Activated naive CD8-positive, alpha-beta T cell (primary cell): ENCODE results near the gene MTREX.
"Not testable (repeated sequence)": the region's sequence is repeated elsewhere in the genome, so short reads cannot be mapped to it uniquely, and the experiment has no call there.

Experiments used
- H3K27ac Mint-ChIP-seq: one replicate; pipeline ENCODE4 v1.8.0; 2021; ENCODE audit warnings: mixed read lengths
- H3K27me3 Mint-ChIP-seq: one replicate; pipeline ENCODE4 v1.8.0; 2021; ENCODE audit warnings: mixed read lengths
- H3K36me3 Mint-ChIP-seq: one replicate; pipeline ENCODE4 v1.8.0; 2021; ENCODE audit warnings: mixed read lengths
- H3K4me1 Mint-ChIP-seq: one replicate; pipeline ENCODE4 v1.8.0; 2021; ENCODE audit warnings: low read depth, mixed read lengths
- H3K4me3 Mint-ChIP-seq: one replicate; pipeline ENCODE4 v1.8.0; 2021; ENCODE audit warnings: mild to moderate bottlenecking, mixed read lengths
- H3K9me3 Mint-ChIP-seq: one replicate; pipeline ENCODE4 v1.8.0; 2021; ENCODE audit warnings: low read depth, mixed read lengths

Gene MTREX

DNA sequence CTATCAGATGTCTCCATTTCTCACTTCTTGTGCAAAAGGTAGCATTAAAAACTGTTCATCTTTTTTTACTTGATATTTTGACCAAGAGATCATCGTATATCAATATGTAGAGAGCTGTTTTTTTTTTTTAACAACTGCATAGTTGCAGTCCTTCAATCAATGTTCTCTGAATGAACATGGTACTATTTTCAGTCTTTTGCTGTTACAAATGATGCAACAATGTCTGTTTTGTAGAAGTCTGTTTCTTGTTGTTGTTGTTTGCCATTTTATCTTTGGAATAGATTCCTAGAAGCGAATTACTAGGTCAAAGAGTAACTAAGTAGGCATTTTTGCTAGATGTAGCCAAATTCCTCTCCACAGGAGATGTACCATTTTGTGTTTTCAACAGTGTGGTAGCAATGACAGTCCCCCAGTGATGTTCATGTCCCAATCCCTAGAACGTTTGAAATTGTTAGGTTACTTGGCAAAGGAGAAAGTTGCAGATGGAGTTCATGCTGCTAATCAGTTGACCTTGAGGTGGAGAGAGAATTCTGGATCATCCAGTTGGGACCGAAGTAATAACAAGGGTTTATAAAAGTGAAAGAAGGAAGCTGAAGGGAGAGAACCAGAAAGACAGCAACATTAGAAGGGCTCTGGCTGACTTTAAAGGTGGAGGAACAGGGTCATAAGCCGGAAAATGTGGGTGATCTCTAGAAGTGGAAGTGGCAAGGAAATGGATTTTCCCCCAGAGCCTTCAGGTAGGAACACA, 6.3 kb downstream of the MTREX start:
- peaks cover 25% of the 10 kb centered on the region for H3K36me3 Mint-ChIP-seq

DNA sequence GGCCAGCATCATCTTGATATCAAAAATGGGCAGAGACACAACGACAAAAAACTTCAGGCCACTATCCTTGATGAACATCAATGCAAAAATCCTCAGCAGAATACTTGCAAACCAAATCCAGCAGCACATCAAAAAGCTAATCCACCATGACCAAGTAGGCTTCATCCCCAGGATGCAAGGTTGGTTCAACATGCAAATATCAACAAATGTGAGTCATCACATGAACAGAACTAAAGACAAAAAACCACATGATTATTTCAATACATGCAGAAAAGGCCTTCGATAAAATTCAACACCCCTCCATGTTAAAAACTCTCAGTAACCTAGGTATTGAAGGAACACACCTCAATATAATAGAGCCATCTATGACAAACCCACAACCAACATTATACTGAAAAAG, 8.5 kb downstream of the MTREX start:
- Mint-ChIP-seq H3K27me3 (no peaks in the 10 kb centered on the region), H3K4me1 (peaks cover 66% of the 10 kb centered on the region), H3K36me3 (peaks cover 22% of the 10 kb centered on the region), H3K27ac (peak overlapping the region; percentile 54), H3K4me3 (peak overlapping the region; percentile 2), H3K9me3 (no peaks in the 10 kb centered on the region)

More for the DNA sequence above, 6.3 kb downstream of the MTREX start:
- Mint-ChIP-seq H3K4me1 (peaks cover 67% of the 10 kb centered on the region), H3K4me3 (peak overlapping the region; percentile 30), H3K9me3 (no peaks in the 10 kb centered on the region), H3K27me3 (no peaks in the 10 kb centered on the region), H3K27ac (peak overlapping the region; percentile 46)

DNA sequence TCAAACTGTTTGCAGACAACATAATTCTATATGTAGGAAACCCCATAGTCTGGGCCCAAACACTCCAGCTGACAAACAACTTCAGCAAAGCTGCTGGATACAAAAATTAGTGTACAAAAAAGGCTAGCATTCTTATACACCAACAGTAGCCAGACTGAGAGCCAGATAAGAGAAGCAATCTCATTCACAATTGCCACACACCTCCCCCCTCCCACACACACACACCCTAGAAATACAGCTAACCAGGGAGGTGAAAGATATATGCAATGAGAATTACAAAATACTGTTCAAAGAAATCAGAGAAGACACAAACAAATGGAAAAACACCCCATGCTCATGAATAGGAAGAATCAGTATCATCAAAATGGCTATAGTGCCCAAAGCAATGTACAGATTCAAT, 9.0 kb downstream of the MTREX start:
- Mint-ChIP-seq H3K9me3 (no peaks in the 10 kb centered on the region), H3K27ac (no peak overlapping the region), H3K27me3 (no peaks in the 10 kb centered on the region), H3K36me3 (peaks cover 20% of the 10 kb centered on the region), H3K4me1 (peaks cover 63% of the 10 kb centered on the region), H3K4me3 (no peak overlapping the region)

DNA sequence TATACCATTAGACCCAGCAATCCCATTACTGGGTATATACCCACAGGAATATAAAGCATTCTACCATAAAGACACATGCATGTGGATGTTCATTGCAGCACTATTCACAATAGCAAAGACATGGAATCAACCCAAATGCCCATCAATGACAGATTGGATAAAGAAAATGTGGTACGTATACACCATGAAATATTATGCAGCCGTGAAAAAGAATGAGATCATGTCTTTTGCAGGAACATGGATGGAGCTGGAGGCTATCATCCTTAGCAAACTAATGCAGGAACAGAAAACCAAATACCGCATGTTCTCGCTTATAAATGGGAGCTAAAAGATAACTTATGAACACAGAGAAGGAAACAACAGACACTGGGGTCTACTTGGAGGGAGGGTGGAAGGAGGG, 10.4 kb downstream of the MTREX start:
- not testable (repeated sequence) for H3K27me3 Mint-ChIP-seq, H3K4me3 Mint-ChIP-seq, H3K9me3 Mint-ChIP-seq, H3K27ac Mint-ChIP-seq
- H3K36me3 Mint-ChIP-seq = peaks cover 18% of the 10 kb centered on the region
- peaks cover 50% of the 10 kb centered on the region for H3K4me1 Mint-ChIP-seq

DNA sequence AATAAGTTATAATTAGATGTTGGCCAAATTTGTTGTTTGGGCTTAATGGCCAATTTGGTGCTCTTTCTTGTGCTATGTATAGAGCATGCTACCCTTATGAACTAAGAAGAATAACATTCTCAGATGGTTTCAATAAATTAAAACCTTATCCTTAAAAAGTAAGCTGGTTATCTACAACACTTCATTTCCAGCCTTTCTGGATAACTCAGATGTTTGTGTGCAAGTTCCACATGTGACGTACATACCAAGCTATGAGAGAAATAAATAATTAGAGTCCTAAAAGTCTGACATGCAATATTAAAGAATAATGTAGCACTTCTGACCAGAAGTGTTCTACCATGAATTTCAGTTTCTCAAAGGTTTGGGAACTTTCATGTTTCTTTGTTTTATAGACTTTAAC, 11.7 kb downstream of the MTREX start:
- Mint-ChIP-seq H3K27me3 (no peaks in the 10 kb centered on the region), H3K27ac (no peak overlapping the region), H3K4me3 (no peak overlapping the region), H3K9me3 (no peaks in the 10 kb centered on the region), H3K4me1 (peaks cover 40% of the 10 kb centered on the region), H3K36me3 (peaks cover 15% of the 10 kb centered on the region)

DNA sequence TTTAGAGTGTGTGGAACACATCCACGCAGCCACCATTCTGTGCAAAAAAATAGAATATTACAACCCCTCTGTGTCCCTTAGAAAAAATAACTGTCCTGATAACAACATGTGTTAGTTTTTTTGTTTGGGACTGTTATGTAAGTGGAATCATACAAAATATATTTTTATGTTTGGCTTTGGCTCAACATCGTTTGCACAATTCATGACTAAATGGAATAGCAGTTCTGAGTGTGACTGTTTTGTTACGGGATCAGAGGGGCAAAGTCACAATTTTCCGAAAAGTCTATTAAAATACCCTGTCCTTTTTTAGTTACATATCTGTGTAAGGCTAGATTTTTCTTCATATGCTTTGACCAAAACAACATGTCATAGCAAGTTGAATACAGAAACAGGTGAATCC, 12.8 kb downstream of the MTREX start:
- H3K27ac Mint-ChIP-seq = peak overlapping the region; percentile 50
- peaks cover 41% of the 10 kb centered on the region for H3K4me1 Mint-ChIP-seq
- peaks cover 20% of the 10 kb centered on the region for H3K36me3 Mint-ChIP-seq
- H3K4me3 Mint-ChIP-seq = no peak overlapping the region
- no peaks in the 10 kb centered on the region for H3K9me3 Mint-ChIP-seq
- H3K27me3 Mint-ChIP-seq = no peaks in the 10 kb centered on the region

DNA sequence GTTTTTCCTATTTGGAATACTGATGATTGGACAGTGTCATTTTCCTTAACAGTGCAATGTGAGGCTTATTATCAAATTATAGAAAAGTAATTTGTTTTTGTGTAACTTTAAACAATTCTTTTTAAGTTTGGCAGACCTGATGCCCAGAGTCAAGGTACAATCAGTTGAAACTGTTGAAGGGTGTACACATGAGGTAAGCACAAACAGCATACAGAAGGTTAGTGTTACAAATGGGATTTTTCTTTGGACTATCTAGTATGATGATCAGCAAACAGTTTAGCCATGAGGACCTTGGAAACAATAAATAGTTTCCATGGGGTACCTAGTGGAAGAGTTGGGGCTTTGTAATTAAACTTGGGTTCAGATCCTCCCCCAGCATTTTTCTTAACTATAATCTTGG, 16.2 kb downstream of the MTREX start:
- H3K36me3 Mint-ChIP-seq = peaks cover 7% of the 10 kb centered on the region
- H3K9me3 Mint-ChIP-seq = no peaks in the 10 kb centered on the region
- no peaks in the 10 kb centered on the region for H3K27me3 Mint-ChIP-seq
- H3K27ac Mint-ChIP-seq = no peak overlapping the region
- no peak overlapping the region for H3K4me3 Mint-ChIP-seq
- H3K4me1 Mint-ChIP-seq = peaks cover 26% of the 10 kb centered on the region

DNA sequence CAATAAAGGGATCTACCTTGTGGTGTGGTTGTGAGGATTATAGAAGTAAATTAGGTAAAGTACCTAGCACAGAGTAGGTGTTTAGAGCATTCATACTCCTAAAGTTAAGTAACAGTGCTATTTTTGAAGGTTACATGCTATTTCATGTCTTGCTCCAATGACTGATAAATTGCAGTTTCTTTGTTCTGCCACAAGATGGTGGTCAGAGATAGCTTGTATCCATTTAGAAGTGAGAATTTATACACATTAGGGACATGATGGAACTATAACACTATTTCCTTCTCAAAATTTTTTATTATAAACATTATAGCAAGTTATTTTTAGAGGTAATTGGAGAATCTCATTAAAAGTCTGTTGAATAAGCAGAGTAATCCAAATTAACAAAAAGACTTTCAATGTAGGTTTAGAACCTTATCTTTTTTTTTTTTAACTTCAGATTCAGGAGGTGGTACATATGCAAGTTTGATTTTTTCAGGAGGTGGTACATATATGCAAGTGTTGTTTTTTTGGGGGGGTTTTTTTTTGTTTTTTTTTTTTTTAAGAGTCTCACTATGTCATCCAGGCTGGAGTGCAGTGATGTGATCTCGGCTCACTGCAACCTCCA, 17.1 kb downstream of the MTREX start:
- H3K4me1 Mint-ChIP-seq = peaks cover 28% of the 10 kb centered on the region
- no peaks in the 10 kb centered on the region for H3K27me3 Mint-ChIP-seq
- no peaks in the 10 kb centered on the region for H3K9me3 Mint-ChIP-seq
- H3K4me3 Mint-ChIP-seq = no peak overlapping the region
- peaks cover 7% of the 10 kb centered on the region for H3K36me3 Mint-ChIP-seq
- peak overlapping the region; percentile 64 for H3K27ac Mint-ChIP-seq

DNA sequence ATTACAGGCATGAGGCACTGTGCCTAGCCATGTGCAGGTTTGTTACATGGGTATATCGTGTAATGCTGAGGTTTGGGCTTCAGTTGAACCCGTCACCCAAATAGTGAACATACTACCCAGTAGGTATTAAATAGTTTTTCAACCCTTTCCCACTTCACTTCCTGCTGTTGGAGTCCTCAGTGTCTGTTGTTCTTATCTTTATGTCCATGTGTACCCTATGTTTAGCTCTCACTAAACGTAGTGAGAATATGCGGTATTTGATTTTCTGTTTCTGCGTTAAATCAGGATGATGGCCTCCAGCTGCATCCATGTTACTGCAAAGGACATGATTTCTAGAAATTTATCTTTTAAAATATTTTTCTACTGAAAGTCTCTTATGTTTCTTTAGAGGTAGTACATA, 17.8 kb downstream of the MTREX start:
- Mint-ChIP-seq H3K27ac (no peak overlapping the region), H3K36me3 (peaks cover 12% of the 10 kb centered on the region), H3K4me3 (no peak overlapping the region), H3K27me3 (no peaks in the 10 kb centered on the region), H3K9me3 (no peaks in the 10 kb centered on the region), H3K4me1 (peaks cover 33% of the 10 kb centered on the region)

DNA sequence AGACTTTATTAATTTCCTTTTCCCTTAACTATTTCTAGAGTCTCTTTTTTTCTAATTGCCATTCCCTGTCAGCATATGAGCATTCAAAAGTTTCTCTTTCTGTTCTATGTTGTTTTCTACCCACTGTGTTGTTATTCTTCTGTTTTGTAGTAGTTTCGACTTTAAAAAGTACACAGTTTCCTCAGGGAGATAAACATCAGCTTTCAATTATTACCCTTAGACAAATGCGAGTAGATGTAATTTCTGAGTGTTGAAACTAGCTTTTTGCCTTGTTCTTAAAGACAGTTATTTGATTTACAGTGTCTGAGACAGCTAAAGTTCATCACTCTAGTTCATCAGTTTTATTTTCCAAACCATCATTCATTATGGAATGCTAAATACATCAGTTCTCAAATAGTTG, 19.5 kb downstream of the MTREX start:
- H3K27ac Mint-ChIP-seq = peak overlapping the region; percentile 68
- H3K4me3 Mint-ChIP-seq = no peak overlapping the region
- H3K36me3 Mint-ChIP-seq = peaks cover 17% of the 10 kb centered on the region
- H3K27me3 Mint-ChIP-seq = no peaks in the 10 kb centered on the region
- H3K9me3 Mint-ChIP-seq = no peaks in the 10 kb centered on the region
- H3K4me1 Mint-ChIP-seq = peaks cover 32% of the 10 kb centered on the region

DNA sequence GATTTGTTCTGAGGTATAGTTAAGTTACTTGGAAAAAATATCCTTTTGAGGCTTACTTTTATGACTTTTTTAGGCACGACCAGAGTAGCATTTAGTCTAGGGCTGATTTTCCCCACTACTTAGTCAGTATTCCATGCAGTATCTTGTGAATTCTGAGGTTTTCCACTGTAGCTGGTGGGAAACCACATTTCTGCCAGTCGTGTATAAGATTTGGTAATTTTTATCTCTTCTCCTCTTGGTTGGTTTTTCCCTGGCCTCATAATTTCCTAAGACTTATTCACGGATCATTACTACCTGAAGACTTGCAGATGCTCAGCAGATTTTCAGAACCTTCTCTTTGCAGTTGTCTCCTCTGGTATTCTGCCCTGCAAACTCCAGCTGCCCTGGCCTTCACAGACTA, 23.5 kb downstream of the MTREX start:
- H3K9me3 Mint-ChIP-seq = no peaks in the 10 kb centered on the region
- H3K36me3 Mint-ChIP-seq = peaks cover 20% of the 10 kb centered on the region
- H3K4me3 Mint-ChIP-seq = no peak overlapping the region
- H3K27ac Mint-ChIP-seq = no peak overlapping the region
- H3K4me1 Mint-ChIP-seq = peaks cover 35% of the 10 kb centered on the region
- no peaks in the 10 kb centered on the region for H3K27me3 Mint-ChIP-seq

DNA sequence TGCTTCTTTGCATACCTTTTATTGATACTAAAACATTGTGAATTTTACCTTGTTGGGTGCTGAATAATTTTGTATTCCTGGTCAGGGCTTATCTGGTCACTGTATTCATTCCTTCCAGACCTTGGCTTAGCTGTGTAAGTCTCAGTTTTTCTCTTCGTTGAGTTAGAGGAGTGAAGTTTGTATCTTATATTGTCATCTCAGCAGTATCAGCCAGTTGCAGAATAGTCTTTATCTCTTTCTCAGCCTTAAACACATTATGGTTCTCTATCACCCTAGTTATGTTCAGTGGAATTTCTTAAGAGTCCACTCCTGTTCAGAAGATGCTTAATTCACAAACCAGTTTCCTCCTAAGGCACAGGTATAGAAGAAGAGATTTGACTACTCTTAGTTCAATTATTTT, 25.2 kb downstream of the MTREX start:
- Mint-ChIP-seq H3K4me1 (peaks cover 36% of the 10 kb centered on the region), H3K27ac (no peak overlapping the region), H3K27me3 (no peaks in the 10 kb centered on the region), H3K9me3 (no peaks in the 10 kb centered on the region), H3K4me3 (no peak overlapping the region), H3K36me3 (peaks cover 18% of the 10 kb centered on the region)

DNA sequence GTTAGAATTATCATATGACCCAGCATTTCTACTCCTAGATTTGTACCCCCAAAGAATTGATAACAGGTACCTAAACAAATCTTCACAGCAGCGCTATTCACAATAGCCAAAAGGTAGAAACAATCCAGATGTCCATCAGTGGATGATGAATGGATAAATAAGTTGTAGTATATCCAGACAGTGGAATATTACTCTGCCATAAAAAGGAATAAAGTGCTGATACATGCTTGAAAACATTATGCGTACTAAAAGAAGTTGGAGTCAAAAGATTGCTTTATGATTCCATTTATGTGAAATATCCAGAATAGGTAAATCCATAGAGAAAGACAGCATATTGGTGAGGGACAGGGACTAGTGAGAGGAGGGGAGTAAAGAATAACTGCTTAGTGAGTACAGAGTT, 26.0 kb downstream of the MTREX start:
- peaks cover 18% of the 10 kb centered on the region for H3K36me3 Mint-ChIP-seq
- peaks cover 42% of the 10 kb centered on the region for H3K4me1 Mint-ChIP-seq
- no peak overlapping the region for H3K4me3 Mint-ChIP-seq
- no peaks in the 10 kb centered on the region for H3K9me3 Mint-ChIP-seq
- H3K27ac Mint-ChIP-seq = no peak overlapping the region
- H3K27me3 Mint-ChIP-seq = no peaks in the 10 kb centered on the region

DNA sequence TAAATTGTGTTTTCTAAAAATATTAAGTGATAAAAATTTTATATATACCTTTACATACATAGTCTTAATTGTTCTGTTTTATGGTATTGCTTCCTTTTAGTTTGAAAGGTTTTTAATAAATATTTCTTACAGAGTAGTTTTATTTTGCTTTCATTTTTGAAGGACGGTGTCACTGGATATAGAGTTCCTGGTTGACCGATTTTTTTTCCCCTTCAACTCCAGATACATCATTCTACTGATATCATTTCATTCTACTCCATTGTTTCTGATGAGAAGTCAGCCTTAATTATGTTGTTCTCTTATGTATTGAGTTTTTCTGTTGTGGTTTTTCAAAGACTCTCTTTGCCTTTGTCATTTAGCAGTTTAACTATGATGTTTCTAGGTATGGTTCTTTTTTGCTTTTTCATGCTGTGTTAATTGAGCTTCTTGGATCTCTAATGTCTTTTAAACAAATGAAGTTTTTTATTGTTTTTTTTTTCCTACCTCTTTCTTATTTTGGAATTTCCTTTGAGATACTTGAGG, 30.4 kb downstream of the MTREX start:
- peak overlapping the region; percentile 1 for H3K4me3 Mint-ChIP-seq
- H3K4me1 Mint-ChIP-seq = peaks cover 30% of the 10 kb centered on the region
- peaks cover 3% of the 10 kb centered on the region for H3K36me3 Mint-ChIP-seq
- H3K9me3 Mint-ChIP-seq = no peaks in the 10 kb centered on the region
- peak overlapping the region; percentile 67 for H3K27ac Mint-ChIP-seq
- no peaks in the 10 kb centered on the region for H3K27me3 Mint-ChIP-seq

DNA sequence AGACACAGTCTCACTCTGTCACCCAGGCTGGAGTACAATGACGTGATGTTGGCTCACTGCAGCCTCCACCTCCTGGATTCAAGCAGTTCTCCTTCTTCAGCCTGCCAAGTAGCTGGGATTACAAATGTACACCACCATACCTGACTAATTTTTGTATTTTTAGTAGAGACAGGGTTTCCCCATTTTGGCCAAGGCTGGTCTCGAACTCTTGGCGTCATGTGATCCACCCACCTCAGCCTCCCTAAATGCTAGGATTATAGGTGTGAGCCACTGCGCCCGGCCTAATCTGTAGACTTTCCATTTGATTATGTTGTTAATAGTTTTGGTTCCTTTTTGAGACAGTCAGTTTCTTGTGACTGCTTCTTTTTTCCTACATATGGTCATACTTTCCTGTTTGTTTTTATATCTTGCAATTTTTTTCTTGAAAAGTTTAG, 31.0 kb downstream of the MTREX start:
- Mint-ChIP-seq H3K9me3 (no peaks in the 10 kb centered on the region), H3K27me3 (no peaks in the 10 kb centered on the region), H3K36me3 (no peaks in the 10 kb centered on the region), H3K27ac (peak overlapping the region; percentile 78), H3K4me3 (peak overlapping the region; percentile 34), H3K4me1 (peaks cover 30% of the 10 kb centered on the region)
